Pancreas (tissue), 10 donors: ENCODE data around the gene RTRAF. TPM values are rescaled to one million over a fixed set of nuclear protein-coding genes. Genes with fewer than 3 reads are reported as not detected.

Experiments used
- ATAC-seq, 4 donors: fragments of 200-7000 bp; cut with Tn5 transposase; one replicate each; pipeline versions ENCODE4 v1.8.0 to v1.9.1; 2020; ENCODE audit warnings: mild to moderate bottlenecking in 4 of 4, moderate library complexity in 4 of 4
- DNase-seq, 6 donors: peaks; one replicate each; pipeline ENCODE4 v3.0.0-alpha.2; 2020
- FAIRE-seq: peaks from 2 replicates; lab custom pipeline; 2012; peaks lifted over from hg19 to GRCh38; lab: Jason Lieb, UNC
- H3K27ac ChIP-seq, 4 donors: fragments of 200-600 bp; sonication (generic); 1 replicate in 3 of 4; 2 replicates in 1 of 4; pipeline versions ENCODE4 v1.5.0 to v1.8.0; 2020
- H3K27me3 ChIP-seq, 4 donors: fragments of 200-600 bp; one replicate each; pipeline ENCODE4 v1.8.0; 2021
- H3K36me3 ChIP-seq, 3 donors: fragments of 200-600 bp; sonication (generic) in 1 of 3; one replicate each; pipeline versions ENCODE4 v1.5.0 to v1.8.0; 2020 to 2021
- H3K4me1 ChIP-seq, 3 donors: fragments of 200-600 bp; one replicate each; pipeline ENCODE4 v1.8.0; 2021
- H3K4me3 ChIP-seq, 4 donors: fragments of 200-600 bp; sonication (generic) in 2 of 4; one replicate each; pipeline versions ENCODE4 v1.5.0 to v1.8.0; 2020 to 2021
- H3K9me3 ChIP-seq, 4 donors: fragments of 200-600 bp; one replicate each; pipeline ENCODE4 v1.8.0; 2021
- WGBS, 2 donors: extraction: QIAGEN DNeasy Blood & Tissue Kit; methylation state at CpG; one replicate each; pipeline ENCODE4 v1.1.7; 2013; 5-methylcytosine and 5-hydroxymethylcytosine counted together
- intact Hi-C, 3 donors: fragments of 100-400 bp; cut with DNase I; formaldehyde crosslinking; loops; one replicate each; pipeline versions ENCODE4 v1.11.1 to v1.14.2; 2022
- polyA plus RNA-seq, 2 donors: library from polyadenylated mRNA; stranded (reverse); fragments of 200-250 nt; gene quantifications; one replicate each; pipeline ENCODE4 v1.2.3, GENCODE V29; 2013
- total RNA-seq, 6 donors: library from RNA; stranded (reverse); fragmentation: NEBNext Ultra II Directional in 4 of 6; extraction: Animal tissue kit (Norgen Biotek cat#: 25700) in 4 of 6; gene quantifications; one replicate each; pipeline versions ENCODE4 v1.2.1 to v1.2.4, GENCODE V29; 2021 to 2023
- TF ChIP-seq, protein P1 (sequence below), 4 donors: fragments of 200-600 bp; sonication (generic) in 3 of 4; IDR thresholded peaks; one replicate each; pipeline versions ENCODE4 v1.5.0 to v1.8.0; 2021; ENCODE audit warnings: antibody characterized with exemption in 4 of 4
- donor health status: healthy with polysubstance abuse.
- donor health status: DM: no; HTN: no; CAD: no; lungs with moderate emphysema.
- donor health status: DM: no; HTN: no; CAD: no.
- donor health status: control.
- donor health status: control.
- donor health status: Bipolar disorder and iron deficiency.
- donor health status: DM: yes; HTN: yes; CAD: no.
- donor health status: DM: no; HTN: no; CAD: no.
- donor health status: DM: no; HTN: no; CAD: no.
- donor health status: DM: yes; HTN: yes; CAD: no.

Gene RTRAF
- total and polyA plus RNA-seq, 8 donors, result 57.5 to 96.4 (median 69.0) TPM

DNA sequence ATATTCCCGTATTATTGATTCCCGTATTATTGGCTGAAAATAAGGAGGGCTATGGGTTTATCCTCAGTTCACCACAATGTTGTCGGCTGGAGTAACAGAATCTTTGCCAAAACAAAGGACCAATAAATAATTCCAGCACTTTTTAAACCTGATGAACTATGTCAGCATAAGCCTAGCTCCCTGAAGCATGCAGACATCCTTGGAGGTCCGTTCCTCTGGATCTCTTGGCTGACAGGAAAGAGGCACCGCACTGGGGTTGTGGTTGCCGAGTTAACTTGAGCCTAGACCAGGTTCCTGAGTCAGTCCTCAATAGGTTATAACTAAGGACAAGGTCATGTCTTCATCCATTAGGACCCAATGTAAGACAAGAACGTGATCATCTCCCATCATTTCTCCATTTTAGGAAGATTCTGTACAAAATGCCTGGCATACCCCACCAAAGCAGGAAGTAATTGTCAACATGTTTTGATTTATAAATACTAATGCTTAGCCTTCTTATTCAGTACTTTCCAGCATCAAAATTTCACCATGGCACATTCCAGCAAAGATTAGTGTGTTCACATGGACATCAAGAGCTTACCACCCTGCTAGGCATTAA is 43.0 kb downstream of the RTRAF start:
- WGBS, 2 donors, result 73 to 75% methylated on average over 7 of the region's 7 CpGs
- TF ChIP-seq, protein P1, sequence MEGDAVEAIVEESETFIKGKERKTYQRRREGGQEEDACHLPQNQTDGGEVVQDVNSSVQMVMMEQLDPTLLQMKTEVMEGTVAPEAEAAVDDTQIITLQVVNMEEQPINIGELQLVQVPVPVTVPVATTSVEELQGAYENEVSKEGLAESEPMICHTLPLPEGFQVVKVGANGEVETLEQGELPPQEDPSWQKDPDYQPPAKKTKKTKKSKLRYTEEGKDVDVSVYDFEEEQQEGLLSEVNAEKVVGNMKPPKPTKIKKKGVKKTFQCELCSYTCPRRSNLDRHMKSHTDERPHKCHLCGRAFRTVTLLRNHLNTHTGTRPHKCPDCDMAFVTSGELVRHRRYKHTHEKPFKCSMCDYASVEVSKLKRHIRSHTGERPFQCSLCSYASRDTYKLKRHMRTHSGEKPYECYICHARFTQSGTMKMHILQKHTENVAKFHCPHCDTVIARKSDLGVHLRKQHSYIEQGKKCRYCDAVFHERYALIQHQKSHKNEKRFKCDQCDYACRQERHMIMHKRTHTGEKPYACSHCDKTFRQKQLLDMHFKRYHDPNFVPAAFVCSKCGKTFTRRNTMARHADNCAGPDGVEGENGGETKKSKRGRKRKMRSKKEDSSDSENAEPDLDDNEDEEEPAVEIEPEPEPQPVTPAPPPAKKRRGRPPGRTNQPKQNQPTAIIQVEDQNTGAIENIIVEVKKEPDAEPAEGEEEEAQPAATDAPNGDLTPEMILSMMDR (IDR thresholded peaks at IDR 0.05), result no peak
- H3K4me1 ChIP-seq, result no peaks in the 10 kb centered on the region
- FAIRE-seq (no peak), ATAC-seq (peak in 1 of 4 donors; percentile 18), DNase-seq (no peak)
- no peaks in the 10 kb centered on the region for H3K27me3 ChIP-seq
- no peak overlapping the region for H3K27ac ChIP-seq
- intact Hi-C loops, result no loop called here
- H3K4me3 ChIP-seq, result no peak overlapping the region
- H3K9me3 ChIP-seq, result no peaks in the 10 kb centered on the region
- H3K36me3 ChIP-seq, result no peaks in the 10 kb centered on the region

DNA sequence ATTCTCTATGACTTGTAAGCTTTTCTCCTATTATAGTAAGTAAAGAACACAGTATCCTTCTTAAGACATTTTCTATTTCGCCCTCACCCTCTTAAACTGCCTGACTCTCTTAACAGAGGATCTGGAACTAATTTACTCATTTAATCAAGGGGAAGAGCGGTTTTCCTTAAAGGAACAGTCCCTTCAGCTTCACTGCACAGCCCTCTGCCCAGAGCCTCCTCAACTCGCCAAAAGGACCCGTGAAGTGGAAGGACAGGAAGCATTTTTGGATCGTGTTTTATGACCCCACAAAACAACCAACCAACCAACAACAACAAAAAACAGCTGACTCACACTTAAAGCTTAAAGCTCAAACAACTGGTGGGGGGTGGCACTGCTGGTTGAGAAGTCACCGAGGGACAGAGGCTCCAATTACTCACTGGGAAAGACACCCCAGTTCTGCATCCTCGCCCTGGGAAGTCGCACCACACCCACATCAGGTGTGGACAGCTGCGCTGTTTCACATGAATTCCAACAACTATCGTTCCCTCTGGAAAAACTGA is 43.8 kb downstream of the RTRAF start:
- Histone ChIP-seq H3K9me3 (no peaks in the 10 kb centered on the region), H3K27ac (no peak overlapping the region), H3K4me3 (no peak overlapping the region), H3K36me3 (no peaks in the 10 kb centered on the region), H3K4me1 (no peaks in the 10 kb centered on the region), H3K27me3 (no peaks in the 10 kb centered on the region)
- TF ChIP-seq, protein P1 (IDR thresholded peaks at IDR 0.05), result no peak
- FAIRE-seq (no peak), DNase-seq (no peak), ATAC-seq (peak in 3 of 4 donors; percentile 46 to 74 (median 51))
- WGBS, 2 donors, result 37 to 43% methylated on average over 10 of the region's 10 CpGs
- intact Hi-C loops, result no loop called here

DNA sequence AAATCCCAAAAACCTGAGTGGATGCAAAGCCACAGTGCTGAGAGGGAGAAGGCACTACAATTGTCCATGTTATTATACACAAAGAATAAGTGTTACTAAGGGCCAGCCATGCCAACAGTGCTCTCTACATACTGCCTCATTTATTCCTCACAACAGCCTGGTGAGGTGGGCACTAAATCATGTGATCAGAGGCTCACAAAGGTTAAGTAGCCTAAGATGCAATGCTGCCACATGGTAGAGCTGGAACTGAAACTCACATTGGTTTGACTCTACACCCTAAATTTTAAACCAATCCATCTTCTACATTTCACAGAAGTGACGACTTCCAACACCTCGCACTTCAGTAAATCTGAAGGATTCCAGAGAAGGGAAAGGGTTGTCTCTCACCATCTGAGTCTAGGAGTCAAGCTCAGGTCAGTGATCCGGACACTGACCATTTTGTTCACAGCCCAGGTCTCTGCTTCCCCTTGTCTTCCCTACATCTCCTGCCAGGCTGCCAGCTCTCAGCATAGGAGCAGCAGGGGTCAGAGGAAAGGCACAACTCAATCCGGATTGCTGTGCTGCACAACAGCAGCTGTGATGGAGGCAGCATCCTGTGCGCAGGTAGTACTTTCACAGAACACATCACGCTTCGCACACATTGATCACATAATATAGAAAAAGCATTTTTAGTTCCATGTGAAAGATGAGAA is 49.9 kb downstream of the RTRAF start:
- H3K36me3 ChIP-seq, result no peaks in the 10 kb centered on the region
- intact Hi-C loops, result no loop called here
- no peaks in the 10 kb centered on the region for H3K9me3 ChIP-seq
- no peak overlapping the region for H3K4me3 ChIP-seq
- 78 to 82% methylated on average over 7 of the region's 7 CpGs for WGBS, 2 donors
- no peak for DNase-seq
- no peak for ATAC-seq
- no peaks in the 10 kb centered on the region for H3K4me1 ChIP-seq
- no peak for FAIRE-seq
- TF ChIP-seq, protein P1 (IDR thresholded peaks at IDR 0.05), result no peak
- H3K27me3 ChIP-seq, result no peaks in the 10 kb centered on the region
- H3K27ac ChIP-seq, result no peak overlapping the region

DNA sequence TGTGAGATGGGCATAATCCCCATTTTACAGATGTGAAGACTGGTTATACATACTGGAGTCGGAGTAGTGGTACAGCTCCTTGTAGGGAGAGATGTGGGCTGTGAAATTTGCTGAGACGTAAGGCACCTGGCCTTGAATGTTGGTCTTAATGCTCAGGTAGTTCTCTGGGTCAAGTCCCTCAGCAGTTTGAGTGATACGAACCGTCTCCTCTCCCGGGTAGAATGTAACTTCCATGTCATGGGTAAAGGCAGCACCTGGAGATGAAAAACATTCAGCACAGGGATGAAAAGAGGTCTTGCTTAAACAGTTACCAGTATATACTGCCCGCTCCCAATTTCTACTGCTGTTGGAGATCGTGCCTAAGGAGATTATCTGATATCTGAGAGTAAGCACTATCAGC is 51.3 kb downstream of the RTRAF start:
- TF ChIP-seq, protein P1 (IDR thresholded peaks at IDR 0.05), result no peak
- H3K27me3 ChIP-seq, result no peaks in the 10 kb centered on the region
- no peak overlapping the region for H3K4me3 ChIP-seq
- 84 to 85% methylated on average over 7 of the region's 7 CpGs for WGBS, 2 donors
- no peaks in the 10 kb centered on the region for H3K36me3 ChIP-seq
- FAIRE-seq (no peak), ATAC-seq (no peak), DNase-seq (no peak)
- no peak overlapping the region for H3K27ac ChIP-seq
- H3K9me3 ChIP-seq, result no peaks in the 10 kb centered on the region
- H3K4me1 ChIP-seq, result peaks cover 3 to 9% (median 6%) of the 10 kb centered on the region in 3 donors
- intact Hi-C loops, result no loop called here
